ENCODE results near the gene SLITRK6.
"Not testable (repeated sequence)": the region's sequence is repeated elsewhere in the genome, so short reads cannot be mapped to it uniquely, and the experiment has no call there.

The SLITRK6 gene, protein sequence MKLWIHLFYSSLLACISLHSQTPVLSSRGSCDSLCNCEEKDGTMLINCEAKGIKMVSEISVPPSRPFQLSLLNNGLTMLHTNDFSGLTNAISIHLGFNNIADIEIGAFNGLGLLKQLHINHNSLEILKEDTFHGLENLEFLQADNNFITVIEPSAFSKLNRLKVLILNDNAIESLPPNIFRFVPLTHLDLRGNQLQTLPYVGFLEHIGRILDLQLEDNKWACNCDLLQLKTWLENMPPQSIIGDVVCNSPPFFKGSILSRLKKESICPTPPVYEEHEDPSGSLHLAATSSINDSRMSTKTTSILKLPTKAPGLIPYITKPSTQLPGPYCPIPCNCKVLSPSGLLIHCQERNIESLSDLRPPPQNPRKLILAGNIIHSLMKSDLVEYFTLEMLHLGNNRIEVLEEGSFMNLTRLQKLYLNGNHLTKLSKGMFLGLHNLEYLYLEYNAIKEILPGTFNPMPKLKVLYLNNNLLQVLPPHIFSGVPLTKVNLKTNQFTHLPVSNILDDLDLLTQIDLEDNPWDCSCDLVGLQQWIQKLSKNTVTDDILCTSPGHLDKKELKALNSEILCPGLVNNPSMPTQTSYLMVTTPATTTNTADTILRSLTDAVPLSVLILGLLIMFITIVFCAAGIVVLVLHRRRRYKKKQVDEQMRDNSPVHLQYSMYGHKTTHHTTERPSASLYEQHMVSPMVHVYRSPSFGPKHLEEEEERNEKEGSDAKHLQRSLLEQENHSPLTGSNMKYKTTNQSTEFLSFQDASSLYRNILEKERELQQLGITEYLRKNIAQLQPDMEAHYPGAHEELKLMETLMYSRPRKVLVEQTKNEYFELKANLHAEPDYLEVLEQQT

DNA sequence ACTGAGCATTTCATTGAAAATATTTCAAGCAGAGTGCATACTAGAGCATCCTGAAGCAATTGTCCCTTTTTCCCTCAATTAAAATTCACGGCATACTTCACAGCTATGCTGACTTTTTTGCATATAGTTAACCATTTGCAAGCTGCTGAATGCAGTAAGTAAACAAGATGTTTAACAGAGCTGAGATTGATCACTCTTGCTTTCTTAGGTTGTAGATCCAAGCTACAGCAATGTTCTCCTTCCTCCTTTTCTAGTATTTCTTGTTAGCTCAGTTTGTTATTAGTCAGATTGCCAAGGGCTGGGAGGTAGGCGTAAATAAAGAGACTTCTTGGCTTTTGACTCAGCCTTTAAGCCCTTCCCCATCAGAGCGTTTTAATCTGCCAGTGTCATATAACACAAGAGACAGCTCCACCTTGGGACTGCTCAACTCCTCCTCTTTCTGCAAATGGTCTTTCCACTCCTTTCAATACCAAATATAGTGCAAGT, at the start of gene SLITRK6:
Gene SLITRK6 (minus strand): TSS at position 323 of the 486 bp plus-strand sequence. CDS start 2,911 bp downstream, outside the sequence.
- DNase-seq (ENCODE audit: low spot score) = no peak

DNA sequence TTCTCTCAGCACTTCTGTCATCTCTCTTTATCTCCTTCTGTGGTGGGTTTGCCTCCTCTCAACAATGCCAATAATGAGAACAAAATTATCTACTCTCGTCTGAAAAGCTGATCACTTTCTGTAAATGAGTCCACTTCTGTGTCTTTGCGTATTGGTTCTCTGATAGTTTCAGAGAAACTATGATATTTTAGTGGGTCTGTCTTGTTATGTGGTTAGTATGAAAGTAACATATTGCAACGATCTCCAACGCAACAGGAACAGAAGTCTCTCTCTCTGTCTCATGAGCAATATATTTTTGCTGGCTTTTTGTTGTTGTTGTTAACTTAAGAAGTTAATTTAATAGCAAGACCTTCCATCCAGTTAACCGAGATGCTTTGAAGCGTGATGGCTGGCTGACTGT, 47.8 kb upstream of the SLITRK6 start:
- no peak for DNase-seq (ENCODE audit: low spot score)

GRCh38 chr13:85841427-85841826, 42.2 kb upstream of the SLITRK6 start:
- DNase-seq (ENCODE audit: low spot score) = no peak

- no peak for DNase-seq (ENCODE audit: low spot score)
Observed at GRCh38 chr13:85833921-85834320, 34.7 kb upstream of the SLITRK6 start.

DNA sequence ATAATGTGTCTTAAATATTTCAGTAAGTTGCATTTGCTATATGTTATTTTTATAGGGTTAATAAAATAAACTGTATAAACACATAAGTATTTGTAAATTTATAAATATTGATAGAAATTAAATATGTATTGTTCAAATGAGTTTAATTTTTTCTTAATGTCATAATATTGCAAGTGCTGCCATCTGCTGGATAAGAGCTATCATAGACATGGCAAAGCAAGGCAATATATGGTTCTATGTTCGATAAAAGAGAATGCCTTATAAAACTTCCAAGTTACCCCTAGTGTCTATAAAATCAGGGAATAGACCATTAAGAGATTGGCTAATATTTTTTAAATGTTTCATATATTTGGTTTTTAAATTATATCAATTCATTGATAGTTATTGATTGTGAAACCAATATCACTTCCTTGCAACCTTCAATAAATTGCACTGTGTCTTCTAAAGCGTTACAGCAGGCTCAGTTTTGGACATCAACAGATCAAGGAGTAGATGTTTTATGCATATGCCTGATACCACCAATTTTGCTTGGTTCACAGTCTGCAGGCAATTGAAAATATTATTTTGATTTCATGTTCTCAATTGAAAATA, 29.0 kb upstream of the SLITRK6 start:
- DNase-seq (ENCODE audit: low spot score) = no peak

DNA sequence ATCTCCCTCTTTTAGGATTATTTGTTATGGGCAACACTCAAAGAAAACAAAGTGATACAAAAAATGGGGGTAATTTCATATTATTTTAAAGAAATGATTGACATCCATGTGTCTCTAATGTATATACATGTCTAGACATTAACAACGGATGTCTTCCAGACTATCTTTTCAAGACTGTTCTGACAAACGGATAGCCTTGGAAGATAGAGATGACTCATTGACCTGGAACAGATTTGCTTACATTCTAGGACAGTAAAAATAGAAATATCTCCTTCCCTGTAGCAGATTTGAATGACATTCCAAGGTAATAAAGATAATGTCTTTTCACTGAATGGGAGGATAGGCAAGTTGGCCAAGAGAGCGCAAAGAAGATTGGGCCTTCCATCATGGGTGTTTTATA, 26.2 kb upstream of the SLITRK6 start:
- DNase-seq (ENCODE audit: low spot score) = no peak

DNA sequence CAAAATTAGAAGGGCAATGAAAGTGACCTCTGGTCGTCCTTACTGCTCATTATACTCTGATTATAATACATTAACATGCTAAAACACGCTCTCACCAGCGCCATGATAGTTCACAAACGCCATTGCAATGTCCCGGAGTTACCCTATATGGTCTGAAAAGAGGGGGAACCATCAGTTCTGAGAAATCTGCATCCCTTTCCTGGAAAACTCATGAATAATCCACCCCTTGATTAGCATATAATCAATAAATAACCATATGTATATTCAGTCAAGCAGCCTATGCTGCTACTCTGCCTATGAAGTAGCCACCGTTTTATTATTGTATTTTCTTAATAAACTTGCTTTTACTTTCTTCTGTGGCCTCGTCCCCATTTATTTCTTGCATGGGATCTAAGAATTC, 24.6 kb upstream of the SLITRK6 start:
- no peak for DNase-seq (ENCODE audit: low spot score)

- DNase-seq (ENCODE audit: low spot score) = no peak
Observed at GRCh38 chr13:85819513-85819912, 20.3 kb upstream of the SLITRK6 start.

DNA sequence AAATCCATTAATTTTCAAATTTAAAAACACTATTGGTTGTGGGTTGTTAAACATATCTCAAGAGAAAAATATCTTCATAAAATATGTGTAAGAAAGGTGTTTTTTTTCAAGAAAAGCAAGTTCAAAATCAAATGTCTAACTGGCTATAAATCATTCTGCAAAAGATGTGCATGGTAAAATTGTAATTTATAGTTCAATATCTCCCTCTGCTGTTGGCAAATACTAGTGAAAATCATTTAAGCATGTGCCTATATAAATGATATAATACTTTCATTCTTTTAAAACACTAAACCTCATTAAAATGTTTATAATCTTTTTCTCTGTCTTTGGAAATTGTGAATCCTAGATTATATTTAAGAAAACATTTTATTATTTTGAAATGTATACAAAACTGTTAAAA, 17.2 kb upstream of the SLITRK6 start:
- DNase-seq (ENCODE audit: low spot score) = no peak

DNA sequence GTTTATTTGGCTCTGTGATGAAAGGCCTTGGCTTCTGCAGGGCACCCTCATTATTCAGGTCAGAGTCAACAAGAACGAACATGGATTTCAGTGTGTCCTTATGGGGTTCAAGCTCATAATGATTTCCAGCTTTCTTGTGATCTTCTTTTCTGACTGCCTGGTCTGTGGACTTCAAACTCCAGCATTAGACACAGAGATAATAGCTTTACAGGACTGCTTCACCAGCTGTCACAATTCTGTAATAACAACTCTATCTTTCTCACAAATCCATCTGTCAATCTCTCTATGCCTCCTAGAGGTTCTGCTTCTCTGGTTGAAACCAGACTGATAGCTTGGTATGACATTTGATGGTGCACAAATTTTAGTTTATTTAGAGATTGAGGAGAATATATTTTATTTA, 13.1 kb upstream of the SLITRK6 start:
- DNase-seq (ENCODE audit: low spot score) = no peak

- no peak for DNase-seq (ENCODE audit: low spot score)
Observed at GRCh38 chr13:85808811-85809210, 9.6 kb upstream of the SLITRK6 start.

GRCh38 chr13:85806553-85807175, 7.4 kb upstream of the SLITRK6 start:
- DNase-seq (ENCODE audit: low spot score) = peak; percentile 18

DNA sequence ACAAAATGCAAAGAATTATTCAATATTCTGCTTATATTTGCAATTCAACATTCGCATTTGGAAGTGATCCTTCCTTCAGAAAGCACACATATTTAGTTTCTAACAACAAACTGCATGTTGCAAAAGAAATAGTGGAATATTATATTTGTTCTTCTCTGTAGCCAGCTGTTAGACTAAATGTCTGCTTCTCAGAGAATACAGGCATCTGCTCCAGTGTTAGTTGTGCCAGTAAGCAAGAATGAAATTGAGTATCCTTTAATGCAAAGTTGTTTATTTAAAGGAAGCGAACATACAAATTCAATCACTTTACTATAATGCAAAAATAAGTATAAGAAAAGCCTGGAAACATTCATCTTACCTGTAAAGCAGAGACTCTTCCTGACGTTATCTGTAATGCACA, 663 bp downstream of the SLITRK6 start:
- no peak for DNase-seq (ENCODE audit: low spot score)

DNA sequence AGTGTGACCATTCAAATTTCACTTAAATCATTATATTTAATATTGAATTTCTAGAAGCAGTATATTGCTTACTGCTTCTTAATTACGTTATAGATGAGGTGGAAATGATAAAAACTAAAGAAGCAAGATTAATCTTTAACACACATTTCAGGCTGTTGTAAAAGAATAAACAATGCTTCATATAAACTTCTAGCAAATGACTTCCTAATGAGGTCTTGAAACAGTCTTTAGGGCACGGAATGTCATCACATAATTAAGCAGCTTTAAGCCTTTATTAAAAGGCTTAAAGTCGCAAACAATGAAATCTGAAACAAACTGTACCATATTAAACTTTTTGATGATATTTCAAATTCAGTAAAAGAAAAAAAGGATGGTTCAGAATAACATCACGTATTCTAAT, 1.9 kb downstream of the SLITRK6 start:
- DNase-seq (ENCODE audit: low spot score) = no peak

DNA sequence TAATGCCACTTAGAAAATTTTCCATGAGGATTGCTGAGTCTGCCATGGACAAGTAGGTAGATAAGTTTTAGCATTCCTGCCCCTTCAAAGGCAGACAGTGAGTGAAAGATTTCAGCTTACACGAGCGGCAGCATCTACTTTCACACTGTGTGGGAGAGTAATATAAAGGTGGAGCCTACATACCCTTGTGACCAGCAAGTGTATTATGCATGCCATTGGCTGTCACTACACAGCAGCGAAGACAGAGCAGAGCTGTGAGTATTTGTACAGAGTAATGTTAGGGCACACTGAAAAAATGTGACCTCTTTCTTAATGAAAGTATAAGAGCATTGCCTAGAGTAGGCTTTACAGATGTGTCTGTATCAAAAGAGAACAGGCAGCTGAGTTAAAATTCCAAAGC, 14.0 kb downstream of the SLITRK6 start:
- no peak for DNase-seq (ENCODE audit: low spot score)

DNA sequence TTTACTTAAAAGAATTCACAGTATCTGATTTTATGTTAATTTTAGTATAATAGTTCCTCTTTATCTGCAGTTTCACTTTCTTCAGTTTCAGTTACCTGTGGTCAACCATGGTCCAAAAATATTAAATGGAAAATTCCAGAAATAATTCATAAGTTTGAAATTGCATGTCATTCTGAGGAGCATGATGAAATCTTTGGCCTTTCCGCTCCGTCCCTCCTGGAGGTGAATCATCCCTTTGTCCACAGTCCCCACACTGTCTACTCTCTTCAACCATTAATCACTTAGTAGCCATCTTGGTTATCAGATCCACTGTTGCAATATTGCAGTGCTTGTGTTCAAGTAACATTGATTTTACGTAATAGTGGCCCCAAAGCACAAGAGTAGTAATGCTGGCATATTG, 26.9 kb downstream of the SLITRK6 start:
- DNase-seq (ENCODE audit: low spot score) = no peak

DNA sequence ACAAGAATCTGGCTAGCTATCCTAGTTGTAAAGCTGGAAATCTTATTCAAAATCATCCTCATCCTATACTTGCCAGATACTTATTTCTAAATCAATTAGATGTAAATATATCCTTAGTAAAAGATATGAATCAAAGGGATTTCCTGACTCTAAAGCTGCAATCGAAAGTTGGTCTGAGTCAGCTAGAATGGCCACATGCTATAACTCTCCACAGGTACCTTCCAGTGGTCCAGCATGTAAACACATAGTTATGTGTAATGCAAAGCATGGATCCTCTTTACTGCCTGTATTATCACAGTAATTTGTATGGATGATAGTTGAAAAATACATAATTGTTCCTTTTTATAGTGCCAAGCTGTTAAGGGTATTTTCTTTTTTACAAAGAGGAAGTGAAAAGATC, 27.4 kb downstream of the SLITRK6 start:
- DNase-seq (ENCODE audit: low spot score) = no peak

- DNase-seq (ENCODE audit: low spot score) = no peak
Observed at GRCh38 chr13:85768946-85769345, 30.3 kb downstream of the SLITRK6 start.

DNA sequence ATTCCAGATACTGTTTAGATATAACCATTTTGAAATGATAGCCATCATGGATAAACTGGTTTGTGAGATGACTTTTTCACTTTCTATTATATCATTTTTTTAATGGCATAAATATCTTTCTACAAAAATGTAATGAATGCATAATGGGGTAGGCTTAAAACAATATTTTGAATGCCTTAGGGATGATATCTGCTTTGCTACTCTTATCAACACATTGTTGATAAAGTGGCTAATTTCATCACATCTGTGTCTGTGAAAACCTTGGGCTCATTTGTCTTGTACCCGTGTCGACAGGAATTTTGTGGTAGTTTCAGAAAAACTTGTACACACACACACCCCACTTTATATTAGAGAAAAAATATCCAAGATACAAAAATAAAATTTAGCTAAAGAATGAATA, 44.1 kb downstream of the SLITRK6 start:
- DNase-seq (ENCODE audit: low spot score) = no peak

DNA sequence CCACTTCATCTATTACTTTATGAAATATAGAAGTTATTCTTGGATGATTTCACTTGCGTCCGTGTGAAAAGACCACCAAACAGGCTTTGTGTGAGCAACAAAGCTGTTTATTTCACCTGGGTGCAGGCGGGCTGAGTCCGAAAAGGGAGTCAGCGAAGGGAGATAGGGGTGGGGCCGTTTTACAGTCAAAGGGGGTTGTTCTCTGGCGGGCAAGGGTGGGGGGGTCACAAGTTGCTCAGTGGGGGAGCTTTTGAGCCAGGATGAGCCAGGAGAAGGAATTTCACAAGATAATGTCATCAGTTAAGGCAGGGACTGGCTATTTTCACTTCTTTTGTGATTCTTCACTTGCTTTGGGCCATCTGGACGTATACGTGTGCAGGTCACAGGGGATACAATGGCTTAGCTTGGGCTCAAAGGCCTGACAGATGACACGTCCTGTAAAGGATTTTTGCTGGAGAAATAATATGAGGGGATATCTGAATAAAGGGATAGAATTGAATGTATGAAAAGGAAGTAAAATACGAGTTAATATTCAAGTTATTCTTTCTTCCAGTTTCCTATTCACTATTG, 55.9 kb downstream of the SLITRK6 start:
- not testable (repeated sequence) for DNase-seq (ENCODE audit: low spot score)

All from CD4-positive, alpha-beta T cell treated with Interleukin-15 for 4 hours (primary cell).